HG03558 (cell line): Measurements from ENCODE around the gene ARHGAP6.

Experiments used
- ATAC-seq: cut with Tn5 transposase; IDR thresholded peaks from one replicate; pipeline ENCODE4 v1.9.1; 2021; ENCODE audit warnings: moderate number of reproducible peaks; ENCODE audit not compliant: unreplicated experiment; ENCODE audit errors: extremely low read depth

ARHGAP6 gene

DNA sequence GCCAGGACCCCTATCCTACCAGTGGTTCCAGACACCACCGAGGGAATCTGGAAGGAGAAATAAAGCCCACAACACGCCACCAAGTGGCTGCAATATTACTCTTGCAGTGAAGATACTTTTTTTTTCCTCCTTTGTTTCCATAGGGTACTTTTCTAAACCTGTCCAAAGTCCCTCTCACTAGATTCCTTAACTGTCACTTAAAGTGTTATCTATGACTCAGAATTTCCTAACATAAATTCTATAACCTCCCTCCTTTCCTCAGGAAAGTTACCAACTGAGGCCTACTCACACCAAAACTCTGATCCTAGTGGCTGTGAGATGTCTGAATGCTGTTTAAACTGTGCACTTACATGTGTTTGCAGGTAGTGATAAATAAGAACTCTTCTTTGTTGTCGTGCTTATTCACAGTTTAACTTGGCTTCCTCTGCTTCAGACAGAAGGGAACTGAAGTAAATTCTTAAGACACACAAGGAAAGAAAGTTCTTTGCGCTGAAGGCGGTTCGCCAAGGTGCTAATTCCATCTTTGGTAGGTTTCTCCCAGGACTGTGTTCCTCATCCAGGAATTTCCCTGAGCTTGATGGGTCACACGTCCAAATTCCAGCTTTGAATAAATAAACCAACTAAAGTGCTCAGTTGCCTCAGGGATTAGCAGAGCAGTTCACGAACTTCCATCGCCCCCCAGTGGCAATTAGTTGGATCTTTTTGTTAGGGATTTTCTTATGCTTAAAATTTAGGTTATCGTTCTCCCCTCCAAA is 565.3 kb downstream of the ARHGAP6 start:
- no peak for ATAC-seq

GRCh38 chrX:11099465-11099864 is 566.3 kb downstream of the ARHGAP6 start:
- ATAC-seq: no peak

DNA sequence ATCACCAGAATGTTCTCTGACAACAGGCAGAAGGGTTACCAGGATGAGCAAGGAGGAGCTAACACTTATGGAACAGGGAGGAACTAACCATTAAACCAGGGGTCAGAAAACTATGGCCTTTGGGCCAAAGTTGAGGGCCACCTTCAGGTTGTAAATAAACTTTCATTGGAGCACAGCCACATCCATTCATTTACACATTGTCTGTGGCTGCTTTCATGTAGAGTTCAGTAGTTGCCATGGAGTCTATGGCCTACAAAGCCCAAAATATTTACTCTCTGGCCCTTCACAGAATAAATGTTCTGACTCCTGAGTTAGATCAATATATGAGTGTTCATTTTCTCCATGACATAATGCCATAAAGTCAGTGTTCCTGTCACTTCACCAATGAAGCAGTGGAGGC is 567.8 kb downstream of the ARHGAP6 start:
- ATAC-seq: no peak

DNA sequence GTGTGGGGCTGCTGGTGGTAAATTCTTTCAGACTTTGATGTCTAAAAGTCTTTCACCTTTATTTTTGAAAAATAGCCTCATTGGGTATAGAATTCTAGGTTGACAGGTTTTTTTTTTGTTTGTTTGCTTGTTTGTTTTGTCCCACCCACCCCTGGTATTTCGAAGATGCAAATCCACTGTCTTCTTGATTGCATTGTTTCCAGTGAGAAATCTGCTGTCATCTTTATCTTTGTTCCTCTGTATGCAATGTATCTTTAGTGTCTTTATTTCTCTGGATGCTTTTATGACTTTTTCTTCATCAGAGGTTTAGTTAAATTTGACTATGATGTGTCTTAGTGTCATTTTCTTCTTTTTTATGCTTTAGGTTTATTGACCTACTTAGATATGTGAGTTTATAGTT is 575.9 kb downstream of the ARHGAP6 start:
- ATAC-seq: no peak
